HepG2 (cell line): ENCODE results near the gene COL8A2. TPM values are rescaled to one million over a fixed set of nuclear protein-coding genes. Genes with fewer than 3 reads are reported as not detected.

Experiments
- BCLAF1 ChIP-seq: fragments of 450-650 bp; IDR thresholded peaks from 2 replicates; pipeline ENCODE4 v1.6.1; 2017; ENCODE audit warnings: mild to moderate bottlenecking
- ELF3 ChIP-seq: IDR thresholded peaks from 2 replicates; pipeline ENCODE4 v1.6.1; 2016; ENCODE audit warnings: missing genetic modification reagents, missing compliant biosample characterization
- ETV6 ChIP-seq: sonication (generic); formaldehyde crosslinking; conservative IDR thresholded peaks from 2 replicates; pipeline ENCODE4 v1.4.0; 2020; ENCODE audit warnings: missing genetic modification reagents
- FOXP1 ChIP-seq, 2 experiments: fragments of 450-650 bp in 1 of 2; IDR thresholded peaks; 2 replicates each; pipeline ENCODE4 v1.6.1; 2017 to 2018; ENCODE audit warnings: antibody characterized with exemption in 1 of 2
- HOXD1 ChIP-seq: sonication (generic); formaldehyde crosslinking; IDR thresholded peaks from 2 replicates; pipeline ENCODE4 v1.5.0; 2020; ENCODE audit warnings: missing genetic modification reagents
- ISL2 ChIP-seq: sonication (generic); formaldehyde crosslinking; IDR thresholded peaks from 2 replicates; pipeline ENCODE4 v1.5.0; 2020; ENCODE audit warnings: missing genetic modification reagents
- LBX2 ChIP-seq: sonication (generic); formaldehyde crosslinking; IDR thresholded peaks from 2 replicates; pipeline ENCODE4 v1.5.0; 2020; ENCODE audit warnings: missing genetic modification reagents, mild to moderate bottlenecking, borderline replicate concordance
- MYNN ChIP-seq: sonication (generic); formaldehyde crosslinking; IDR thresholded peaks from 2 replicates; pipeline ENCODE4 v1.4.0; 2020; ENCODE audit warnings: mild to moderate bottlenecking, low read depth, missing genetic modification reagents
- NFKBIZ ChIP-seq: IDR thresholded peaks from 2 replicates; pipeline ENCODE4 v1.6.1; 2018; ENCODE audit warnings: missing genetic modification reagents, missing compliant biosample characterization
- PATZ1 ChIP-seq: sonication (generic); formaldehyde crosslinking; IDR thresholded peaks from 2 replicates; pipeline ENCODE4 v1.4.0; 2020; ENCODE audit warnings: missing genetic modification reagents
- TBP ChIP-seq: sonication (generic); formaldehyde crosslinking; IDR thresholded peaks from 2 replicates; pipeline ENCODE4 v1.5.0; 2020; ENCODE audit warnings: missing genetic modification reagents
- TCF7L2 ChIP-seq: IDR thresholded peaks from 2 replicates; pipeline ENCODE4 v1.6.1; 2011; ENCODE audit warnings: mild to moderate bottlenecking, low read depth, low read length, moderate library complexity
- WIZ ChIP-seq: sonication (generic); formaldehyde crosslinking; IDR thresholded peaks from 2 replicates; pipeline ENCODE4 v1.5.1; 2020; ENCODE audit warnings: mild to moderate bottlenecking, missing genetic modification reagents
- ZBTB20 ChIP-seq: sonication (generic); formaldehyde crosslinking; IDR thresholded peaks from 2 replicates; pipeline ENCODE4 v1.8.1; 2023; ENCODE audit warnings: missing genetic modification reagents, low read depth, mild to moderate bottlenecking, borderline replicate concordance
- ZBTB34 ChIP-seq: sonication (generic); formaldehyde crosslinking; IDR thresholded peaks from 2 replicates; pipeline ENCODE4 v1.8.0; 2022; ENCODE audit warnings: mild to moderate bottlenecking, missing genetic modification reagents
- ZFYVE20 ChIP-seq: sonication (generic); formaldehyde crosslinking; IDR thresholded peaks from 2 replicates; pipeline ENCODE4 v1.8.0; 2023; ENCODE audit warnings: low read depth, mild to moderate bottlenecking, moderate library complexity, missing genetic modification reagents, borderline replicate concordance
- ZNF451 ChIP-seq: sonication (generic); formaldehyde crosslinking; IDR thresholded peaks from 2 replicates; pipeline ENCODE4 v1.5.0; 2020; ENCODE audit warnings: mild to moderate bottlenecking, missing genetic modification reagents
- ZNF572 ChIP-seq: sonication (generic); formaldehyde crosslinking; IDR thresholded peaks from 2 replicates; pipeline ENCODE4 v1.5.1; 2020; ENCODE audit warnings: mild to moderate bottlenecking, missing genetic modification reagents
- ZNF580 ChIP-seq: IDR thresholded peaks from 2 replicates; pipeline ENCODE4 v1.6.1; 2016; ENCODE audit warnings: low read depth, borderline replicate concordance
- ZNF678 ChIP-seq: sonication (generic); formaldehyde crosslinking; IDR thresholded peaks from 2 replicates; pipeline ENCODE4 v1.4.0; 2020; ENCODE audit warnings: mild to moderate bottlenecking, missing genetic modification reagents
- polyA plus RNA-seq, 8 experiments: library from polyadenylated mRNA; depleted of rRNA in 3 of 8; stranded (reverse) in 7 of 8; unstranded in 1 of 8; fragments of >200 nt; fragmentation: Illumina TruSeq in 4 of 8; extraction: Trizol in 4 of 8; gene quantifications; 2 replicates each; pipeline versions ENCODE4 v1.2.1 to v1.2.3, GENCODE V29; 2011 to 2016; ENCODE audit warnings: low read depth in 4 of 8, missing spikeins in 1 of 8, mixed read lengths in 1 of 8; ENCODE audit not compliant: insufficient read depth in 1 of 8
- total RNA-seq, 5 experiments: library from RNA; depleted of rRNA; stranded (reverse); fragments of >200 nt; fragmentation: Illumina TruSeq; extraction: Trizol; gene quantifications; 2 replicates each; pipeline ENCODE4 v1.2.3, GENCODE V29; 2016; ENCODE audit warnings: low read depth in 1 of 5
- TF ChIP-seq, protein P1 (sequence below): sonication (generic); formaldehyde crosslinking; IDR thresholded peaks from 2 replicates; pipeline ENCODE4 v1.8.0; 2023; ENCODE audit warnings: mild to moderate bottlenecking, missing genetic modification reagents

Gene COL8A2
- total and polyA plus RNA-seq, 2 of the 13 experiments (the other 11 are each of a cell fraction or from before 2014, with no cell fraction given): 0.13 to 0.24 TPM

GRCh38 chr1:36088577-36089392 is 36.2 kb downstream of the COL8A2 start, which contains the start of gene ADPRS (continued):
- TF ChIP-seq ZNF572 (CRISPR knock-in tag) (no peak; the same call in none of the 2 replicates), ZNF451 (CRISPR knock-in tag) (peak; percentile 67; the same call in 1 of the 2 replicates), WIZ (CRISPR knock-in tag) (no peak; the same call in 1 of the 2 replicates), ELF3 (CRISPR knock-in tag) (peak; percentile 88), ZFYVE20 (CRISPR knock-in tag) (peak; percentile 14; the same call in 1 of the 2 replicates), ISL2 (CRISPR knock-in tag) (peak; percentile 74; the same call in 1 of the 2 replicates), TBP (CRISPR knock-in tag) (no peak), PATZ1 (CRISPR knock-in tag) (peak; percentile 68; the same call in 1 of the 2 replicates), MYNN (no peak), NFKBIZ (CRISPR knock-in tag) (peak; percentile 87), HOXD1 (CRISPR knock-in tag) (peak; percentile 76), TCF7L2 (no peak), ZBTB34 (CRISPR knock-in tag) (no peak), ETV6 (CRISPR knock-in tag) (0 out of 2 replicates have a peak, but pooled peaks have one; percentile 59), ZNF678 (CRISPR knock-in tag) (no peak; the same call in 1 of the 2 replicates), ZNF580 (CRISPR knock-in tag) (peak; percentile 85), ZBTB20 (no peak; the same call in 1 of the 2 replicates), BCLAF1 (no peak), LBX2 (CRISPR knock-in tag) (no peak), FOXP1 (IDR thresholded peaks at IDR 0.05) (no peak), FOXP1 (CRISPR knock-in tag; IDR thresholded peaks at IDR 0.05) (no peak; the same call in 1 of the 2 replicates)
- TF ChIP-seq, protein P1, sequence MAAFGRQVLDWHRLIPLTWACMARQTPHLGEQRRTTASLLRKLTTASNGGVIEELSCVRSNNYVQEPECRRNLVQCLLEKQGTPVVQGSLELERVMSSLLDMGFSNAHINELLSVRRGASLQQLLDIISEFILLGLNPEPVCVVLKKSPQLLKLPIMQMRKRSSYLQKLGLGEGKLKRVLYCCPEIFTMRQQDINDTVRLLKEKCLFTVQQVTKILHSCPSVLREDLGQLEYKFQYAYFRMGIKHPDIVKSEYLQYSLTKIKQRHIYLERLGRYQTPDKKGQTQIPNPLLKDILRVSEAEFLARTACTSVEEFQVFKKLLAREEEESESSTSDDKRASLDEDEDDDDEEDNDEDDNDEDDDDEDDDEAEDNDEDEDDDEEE (CRISPR knock-in tag): peak; percentile 96
